ENCODE data around the gene MARCHF3. TPM values are rescaled to one million over a fixed set of nuclear protein-coding genes. Genes with fewer than 3 reads are reported as not detected.
"Not testable (repeated sequence)": the region's sequence is repeated elsewhere in the genome, so short reads cannot be mapped to it uniquely, and the experiment has no call there.

MARCHF3 gene
- 1 to 10 TPM; 6.8 to 8.2 (median 7.2) TPM for polyA plus RNA-seq (ENCODE audit: insufficient read length in 3 of 3)

DNA sequence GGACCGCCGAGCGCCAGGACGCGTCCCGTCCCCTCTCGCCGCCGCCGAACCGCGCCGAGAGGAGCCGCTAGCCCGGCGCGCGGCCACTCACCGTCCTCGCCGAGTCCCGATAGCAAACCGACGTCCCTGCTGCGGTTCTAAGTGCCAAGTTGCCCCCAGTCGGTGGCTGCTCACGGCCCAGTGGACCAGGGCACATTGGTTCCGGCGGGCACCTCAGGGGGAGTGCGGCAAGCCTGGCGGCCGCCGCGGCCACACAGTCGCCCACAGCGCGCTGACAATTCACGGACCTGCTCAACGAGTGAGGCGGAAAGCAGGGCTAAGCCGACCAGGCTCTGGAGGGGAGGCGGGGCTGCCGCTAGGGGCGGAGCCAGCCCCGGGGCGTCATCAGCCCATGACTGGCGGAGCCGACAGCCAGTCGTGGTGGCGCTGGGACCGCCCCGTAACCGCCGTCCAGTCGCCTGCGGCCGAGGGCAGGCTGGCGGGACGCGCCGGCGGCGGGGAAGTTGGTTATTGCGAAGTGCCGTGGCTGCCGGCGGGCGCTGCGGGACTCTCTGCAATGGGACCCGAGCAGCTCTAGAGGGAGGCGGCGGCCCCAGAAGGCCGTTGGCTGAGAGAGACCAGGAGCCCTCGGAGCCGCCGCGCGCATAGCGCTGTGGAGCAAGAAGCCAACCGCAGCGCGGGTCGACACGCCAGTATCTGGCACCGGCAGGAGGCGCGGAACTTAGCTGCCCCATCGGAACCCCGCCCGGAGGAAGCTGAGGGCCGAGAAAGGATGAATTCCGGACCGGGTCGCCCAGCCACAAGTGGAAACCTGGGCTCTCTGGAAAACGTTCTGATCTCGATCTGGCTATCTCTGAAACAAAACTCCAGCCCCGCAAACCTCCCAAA is at the start of gene MARCHF3:
MARCHF3 (minus strand) TSS at position 300 of the 888 bp plus-strand sequence. CDS start 112,387 bp downstream, outside the sequence.
- peak; percentile 72 to 87 (median 85) for DNase-seq (ENCODE audit: low read depth in 3 of 3, low spot score in 2 of 3)

- no peak for DNase-seq (ENCODE audit: low read depth in 3 of 3, low spot score in 2 of 3)
These were observed 49.7 kb upstream of the MARCHF3 start for GRCh38 chr5:127079994-127080491.

DNA sequence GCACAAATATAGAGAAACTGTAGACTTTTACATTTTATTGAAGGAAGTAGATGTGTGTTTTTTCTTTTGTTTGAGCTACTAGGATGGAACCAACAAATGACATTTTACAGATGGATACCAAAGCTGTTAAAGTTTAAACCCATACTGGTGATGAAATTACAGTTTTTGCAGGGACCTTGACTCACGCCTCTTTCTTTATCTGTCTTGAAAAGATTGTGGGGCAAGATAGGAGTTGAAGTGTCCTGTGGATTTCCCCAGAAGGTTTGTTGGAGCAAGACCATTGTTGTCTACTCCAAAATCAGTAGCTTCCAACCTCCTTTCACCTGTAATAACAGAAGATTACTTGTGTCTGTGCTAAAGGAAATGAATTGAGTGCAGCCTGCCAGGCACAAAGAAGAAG is 47.0 kb upstream of the MARCHF3 start:
- DNase-seq (ENCODE audit: low read depth in 3 of 3, low spot score in 2 of 3) = no peak

DNA sequence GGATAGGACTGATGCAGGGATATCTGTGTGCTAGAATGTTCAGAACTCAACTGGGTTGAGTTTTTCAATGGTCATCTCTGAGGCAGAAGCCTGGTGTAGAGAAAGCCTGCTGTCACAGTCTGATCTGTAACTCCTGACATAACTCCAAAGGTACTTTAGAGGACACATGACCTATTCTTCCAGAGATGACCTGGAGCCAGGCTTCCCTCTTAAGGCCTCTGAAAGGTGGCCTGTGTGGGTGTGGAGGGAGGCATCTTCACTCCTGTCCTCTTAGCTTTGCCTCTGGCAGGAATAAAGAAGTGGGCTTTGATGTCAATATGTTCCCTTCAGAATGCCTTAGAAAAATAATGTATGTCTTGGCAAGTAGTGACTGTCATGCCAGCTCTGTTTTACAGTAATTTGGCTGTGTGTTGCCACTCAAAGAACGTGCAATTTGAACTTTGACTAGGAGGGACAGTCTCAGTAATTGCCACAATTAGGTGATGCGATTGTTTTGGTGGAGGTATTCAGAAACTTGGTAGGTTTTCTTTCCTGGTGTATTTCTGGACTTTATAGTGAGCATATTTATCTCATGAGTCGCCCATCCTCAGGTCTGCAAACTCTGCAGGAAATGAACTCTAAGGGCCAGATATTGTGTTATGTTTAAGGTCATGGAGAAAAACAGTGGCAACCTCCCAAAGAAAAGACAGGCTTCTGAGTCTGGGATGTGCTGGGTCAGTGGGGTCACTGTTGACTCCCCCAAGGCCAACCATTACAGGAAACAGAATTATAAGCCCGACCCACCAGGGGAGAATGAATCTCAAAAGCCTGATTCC is 46.2 kb upstream of the MARCHF3 start:
- peak in 1 of 3 donors; percentile 27 for DNase-seq (ENCODE audit: low read depth in 3 of 3, low spot score in 2 of 3)

GRCh38 chr5:127074466-127074865 is 44.1 kb upstream of the MARCHF3 start:
- DNase-seq (ENCODE audit: low read depth in 3 of 3, low spot score in 2 of 3) = no peak

DNA sequence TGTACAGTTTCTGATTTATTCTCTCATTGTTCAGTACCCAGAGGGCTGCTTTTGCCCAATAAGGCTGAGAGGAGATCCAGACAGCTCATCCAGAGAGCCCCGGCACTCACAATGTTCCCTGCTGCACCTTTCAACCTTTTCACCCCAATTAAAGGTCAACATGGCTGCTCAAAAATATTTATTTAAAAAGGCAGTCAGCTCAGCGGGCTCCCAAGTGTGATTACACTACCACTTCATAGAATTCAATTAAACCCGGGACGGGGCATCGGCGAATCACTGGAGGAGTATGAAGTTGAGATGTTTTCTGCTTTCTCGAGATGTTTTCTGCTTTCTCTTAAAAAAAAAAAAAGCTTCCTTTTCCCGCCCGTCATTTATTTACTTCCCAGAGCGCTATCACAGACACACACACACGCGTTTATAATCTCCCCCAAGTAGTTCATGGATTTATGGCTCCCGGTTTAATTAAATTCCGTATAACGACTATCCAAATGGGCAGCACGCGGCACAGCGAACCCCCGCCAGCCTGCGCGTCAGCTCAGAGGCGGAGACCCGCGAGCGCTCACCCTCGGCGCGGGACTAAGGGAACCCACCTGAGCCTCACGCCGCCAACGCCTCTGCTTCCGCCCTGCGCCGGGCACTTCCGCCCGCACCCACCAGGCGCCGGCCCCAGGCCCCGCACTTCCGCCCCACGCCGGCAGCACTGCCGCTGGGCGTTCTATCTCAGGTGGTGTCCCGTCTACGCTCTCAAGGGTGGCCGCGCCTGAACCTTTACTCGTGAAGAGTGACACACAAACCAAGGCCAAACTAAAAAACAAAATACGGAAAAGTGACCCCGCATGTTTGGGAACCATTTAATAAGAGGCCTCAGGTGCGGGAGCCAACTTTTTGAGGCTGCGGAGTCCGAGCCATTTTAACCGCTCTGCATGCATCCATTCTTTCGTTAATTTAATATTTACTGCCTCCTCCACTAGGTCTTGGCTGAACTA is 42.8 kb upstream of the MARCHF3 start, which contains the start of gene C5orf63:
C5orf63 (minus strand) TSS at position 642 of the 986 bp plus-strand sequence. CDS start 14,507 bp downstream, outside the sequence.
- DNase-seq (ENCODE audit: low read depth in 3 of 3, low spot score in 2 of 3) = peak in 2 of 3 donors; percentile 21 to 30

GRCh38 chr5:127070243-127070642 is 39.9 kb upstream of the MARCHF3 start:
- DNase-seq (ENCODE audit: low read depth in 3 of 3, low spot score in 2 of 3) = no peak

DNA sequence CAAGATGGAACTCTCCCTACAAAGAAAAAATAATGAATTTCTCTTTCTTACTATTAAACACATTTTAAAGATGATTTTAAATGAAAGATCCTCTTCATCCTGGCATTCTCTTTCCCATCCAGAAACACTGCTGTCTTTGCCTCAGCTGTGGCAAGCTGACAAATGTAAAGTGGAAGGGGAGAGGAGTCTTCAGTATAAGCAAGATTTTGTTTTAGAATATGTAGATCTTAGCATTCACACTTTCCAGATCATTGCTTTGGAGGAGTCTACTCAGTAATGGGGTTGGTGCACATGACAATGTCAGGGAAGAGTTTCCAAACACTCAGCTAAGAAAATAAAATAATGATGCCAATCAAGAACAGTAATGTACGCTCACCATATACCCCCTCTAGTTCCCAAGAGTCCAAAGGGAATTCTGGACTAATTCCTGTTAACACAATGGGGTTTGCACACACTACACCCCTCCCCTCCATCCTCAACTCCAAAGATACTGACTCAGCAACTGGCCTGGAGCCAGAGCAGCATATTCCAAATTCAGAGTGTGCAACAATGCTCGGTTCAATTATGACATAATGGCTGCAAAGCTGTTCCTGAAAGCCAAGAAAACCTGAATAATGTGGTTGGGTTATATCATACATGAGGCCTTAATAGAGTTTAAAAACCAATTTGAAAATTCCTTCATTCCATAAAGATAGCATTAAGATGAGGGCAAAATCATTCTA is 38.3 kb upstream of the MARCHF3 start:
- DNase-seq (ENCODE audit: low read depth in 3 of 3, low spot score in 2 of 3) = no peak

DNA sequence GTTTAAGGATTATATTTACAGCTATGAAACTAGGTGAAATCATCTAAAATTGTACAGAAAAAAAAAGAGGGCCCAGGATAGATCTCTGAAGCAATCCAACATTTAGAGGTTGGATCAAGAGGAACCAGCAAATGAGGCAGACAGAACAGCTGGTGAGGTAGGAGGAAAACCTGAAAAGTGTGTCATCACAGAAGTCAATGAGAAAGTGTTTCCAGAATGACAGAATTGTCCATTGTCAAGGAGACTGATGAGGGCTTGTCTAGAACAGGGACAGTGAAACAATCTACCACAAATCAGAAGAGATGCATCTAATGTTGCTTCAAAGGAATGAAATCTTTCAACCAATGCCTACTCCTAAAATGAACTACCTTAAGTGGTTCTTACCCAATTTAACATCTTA is 36.4 kb upstream of the MARCHF3 start:
- no peak for DNase-seq (ENCODE audit: low read depth in 3 of 3, low spot score in 2 of 3)

DNA sequence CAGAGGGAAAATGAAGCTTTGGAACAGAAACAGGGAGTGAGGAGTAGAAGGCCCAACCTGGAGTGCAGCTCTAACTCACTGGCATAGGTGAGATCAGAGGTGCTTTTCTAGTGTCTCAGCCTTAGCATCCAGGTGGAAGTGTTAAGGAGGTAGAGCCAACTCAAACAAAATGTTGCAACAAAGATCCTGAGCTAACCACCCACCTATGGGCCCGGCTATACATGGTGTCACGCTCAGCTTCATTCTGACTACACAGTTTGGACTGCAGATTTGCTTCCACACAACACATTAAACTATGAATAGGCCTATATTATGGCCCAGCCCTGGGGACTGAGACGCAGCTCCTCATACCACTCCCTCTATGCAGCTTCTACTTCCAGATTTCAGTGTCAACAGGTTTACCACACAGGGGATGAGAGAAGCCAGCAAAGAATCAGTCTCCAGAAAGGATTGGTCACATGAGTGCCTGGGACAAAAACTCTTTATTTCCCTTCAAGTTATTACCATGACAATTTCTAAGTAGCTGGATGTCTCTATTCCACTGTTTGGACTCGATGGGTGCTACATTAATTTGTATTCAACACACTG is 34.0 kb upstream of the MARCHF3 start:
- no peak for DNase-seq (ENCODE audit: low read depth in 3 of 3, low spot score in 2 of 3)

DNA sequence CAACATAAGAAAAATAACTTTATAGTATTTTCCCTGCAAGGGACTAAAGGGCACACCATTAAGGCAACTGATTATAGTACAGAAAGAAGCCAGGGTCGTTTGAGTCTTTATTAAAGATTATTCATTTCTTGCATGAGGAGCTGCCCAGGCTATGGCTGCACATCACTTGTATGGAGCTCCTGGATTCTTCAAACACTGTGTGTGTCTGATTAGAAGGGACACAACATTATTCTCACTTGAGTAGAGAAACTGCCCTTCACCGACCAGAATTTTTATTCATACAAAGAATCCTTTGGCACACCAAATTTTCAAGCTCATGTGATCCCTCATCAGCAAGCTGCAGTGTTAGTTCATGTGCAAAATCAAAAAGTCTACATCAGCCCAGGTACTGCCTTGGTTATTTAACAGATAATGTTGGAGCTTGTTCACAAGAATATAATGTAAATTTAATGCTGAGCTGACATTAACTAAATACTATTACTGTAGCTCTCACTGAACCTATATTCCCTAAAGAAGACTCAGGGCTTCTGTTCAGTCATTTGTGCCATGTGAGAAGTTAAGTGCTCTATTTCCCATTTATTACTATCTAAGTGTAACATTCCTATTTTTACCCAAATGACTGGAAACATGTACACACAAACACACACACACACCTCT is 33.0 kb upstream of the MARCHF3 start:
- no peak for DNase-seq (ENCODE audit: low read depth in 3 of 3, low spot score in 2 of 3)

- no peak for DNase-seq (ENCODE audit: low read depth in 3 of 3, low spot score in 2 of 3)
These were observed 31.6 kb upstream of the MARCHF3 start for GRCh38 chr5:127061956-127062355.

DNA sequence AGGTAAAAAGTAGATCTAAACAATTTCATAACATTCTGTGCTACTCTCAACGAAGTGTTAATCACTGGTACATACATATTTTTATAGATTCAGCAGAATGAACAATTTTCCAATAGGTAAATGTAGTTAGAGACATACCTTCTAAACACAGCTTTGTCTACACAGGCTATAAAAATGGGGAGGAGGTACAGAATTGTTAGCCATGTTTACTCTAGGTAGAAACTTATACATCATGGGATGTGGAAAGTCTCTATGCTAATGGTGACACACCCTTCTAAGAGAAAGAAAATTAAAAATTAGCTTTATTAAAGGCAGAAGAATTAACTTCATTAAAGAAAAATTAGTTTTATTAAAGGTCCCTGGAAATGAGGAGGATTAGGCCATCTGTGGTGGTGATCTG is 31.2 kb upstream of the MARCHF3 start:
- DNase-seq (ENCODE audit: low read depth in 3 of 3, low spot score in 2 of 3) = no peak

DNA sequence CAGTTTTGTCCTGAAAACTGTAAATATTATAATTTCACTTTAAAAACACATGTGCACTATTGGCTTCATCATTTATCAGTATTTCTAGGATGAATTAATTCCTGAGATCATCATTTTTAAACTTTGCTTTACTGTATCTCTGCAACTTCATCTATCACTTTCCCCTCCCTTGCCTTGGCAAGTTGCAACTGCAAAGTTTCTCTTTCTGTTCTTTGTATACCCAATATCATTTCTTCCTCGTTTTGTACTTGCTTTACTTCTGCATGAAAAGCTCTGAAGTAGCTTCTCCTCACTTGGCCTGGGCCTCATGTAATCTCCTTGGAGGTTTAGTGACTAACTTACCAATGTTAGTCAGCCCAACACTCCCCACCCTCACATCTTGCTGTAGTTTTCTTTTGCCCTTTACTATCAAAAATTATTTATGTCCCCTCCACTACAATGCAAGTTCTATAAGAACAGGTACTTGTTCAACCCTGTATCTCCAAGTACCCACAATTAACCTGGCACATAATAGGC is 30.2 kb upstream of the MARCHF3 start:
- no peak for DNase-seq (ENCODE audit: low read depth in 3 of 3, low spot score in 2 of 3)

GRCh38 chr5:127056896-127057295 is 26.5 kb upstream of the MARCHF3 start:
- no peak for DNase-seq (ENCODE audit: low read depth in 3 of 3, low spot score in 2 of 3)

GRCh38 chr5:127055880-127056653 is 25.7 kb upstream of the MARCHF3 start:
- DNase-seq (ENCODE audit: low read depth in 3 of 3, low spot score in 2 of 3) = no peak

GRCh38 chr5:127053551-127053950 is 23.2 kb upstream of the MARCHF3 start:
- DNase-seq (ENCODE audit: low read depth in 3 of 3, low spot score in 2 of 3) = not testable (repeated sequence)
